Endothelial cell of umbilical vein (primary cell): Measurements from ENCODE around the gene L3MBTL4. TPM values are rescaled to one million over a fixed set of nuclear protein-coding genes. Genes with fewer than 3 reads are reported as not detected.

Source experiments
- BruUV-seq: library from RNA; stranded (reverse); fragments of 400-500 nt; replicated peaks from 2 replicates; lab custom pipeline; 2021; lab: Mats Ljungman, UMichigan
- CTCF ChIA-PET: fragments of 300-600, 350-600 bp; sonication (Branson Sonifier 250); formaldehyde crosslinking; loops from one replicate; lab custom pipeline; 2021; ENCODE audit warnings: antibody characterized with exemption, inconsistent platforms; lab: Charles Lee
- POLR2A ChIA-PET: fragments of 300-600, 350-600 bp; sonication (Branson Sonifier 250); formaldehyde crosslinking; loops from one replicate; lab custom pipeline; 2021; ENCODE audit warnings: antibody characterized with exemption, inconsistent platforms; lab: Charles Lee
- DNase-seq: peaks from one replicate; pipeline ENCODE4 v3.0.0-alpha.2; 2011; ENCODE audit warnings: low read depth, low spot score
- FAIRE-seq: peaks from 2 replicates; lab custom pipeline; 2011; peaks lifted over from hg19 to GRCh38; lab: Jason Lieb, UNC
- H2AFZ ChIP-seq: 2 replicates; pipeline ENCODE4 v1.6.0; 2012; ENCODE audit warnings: low read depth, low read length, control low read depth, inconsistent platforms
- H3K27ac ChIP-seq: 2 replicates; pipeline ENCODE4 v1.5.1; 2011; ENCODE audit warnings: low read depth, mild to moderate bottlenecking, control low read depth, low read length, moderate library complexity; ENCODE audit not compliant: insufficient read depth
- H3K27me3 ChIP-seq, 2 experiments: 2 replicates each; pipeline versions ENCODE4 v1.6.0 to v1.6.1; 2011; ENCODE audit warnings: low read length in 2 of 2, mixed read lengths in 1 of 2; ENCODE audit not compliant: control insufficient read depth in 2 of 2, insufficient read depth in 2 of 2
- H3K36me3 ChIP-seq, 2 experiments: 2 replicates in 1 of 2; 3 replicates in 1 of 2; pipeline ENCODE4 v1.5.1; 2011; ENCODE audit warnings: low read length in 2 of 2, mild to moderate bottlenecking in 1 of 2, moderate library complexity in 1 of 2; ENCODE audit not compliant: control insufficient read depth in 2 of 2, insufficient read depth in 2 of 2; ENCODE audit errors: extremely low read depth in 1 of 2
- H3K4me1 ChIP-seq: 3 replicates; pipeline ENCODE4 v1.5.1; 2011; ENCODE audit warnings: mild to moderate bottlenecking, low read length; ENCODE audit not compliant: control insufficient read depth, insufficient read depth; ENCODE audit errors: extremely low read depth
- H3K4me2 ChIP-seq: 2 replicates; pipeline ENCODE4 v1.6.1; 2011; ENCODE audit warnings: low read length, control low read depth, mixed read lengths; ENCODE audit not compliant: insufficient read depth
- H3K4me3 ChIP-seq, 3 experiments: fragments of 200-600 bp in 1 of 3; sonication (generic), shearing (Covaris generic) in 1 of 3; replicated peaks in 1 of 3; 2 replicates each; pipeline ENCODE4 v1.5.1; 2011 to 2016; ENCODE audit warnings: control low read depth in 3 of 3, low read length in 3 of 3, mild to moderate bottlenecking in 2 of 3, inconsistent platforms in 1 of 3, low read depth in 1 of 3, moderate library complexity in 1 of 3; ENCODE audit not compliant: insufficient read depth in 1 of 3
- H3K79me2 ChIP-seq: 2 replicates; pipeline ENCODE4 v1.6.0; 2012; ENCODE audit warnings: low read length, inconsistent platforms; ENCODE audit not compliant: control insufficient read depth, insufficient read depth
- H3K9ac ChIP-seq: replicated peaks from 2 replicates; pipeline ENCODE3; 2011; ENCODE audit warnings: low read length, control low read depth; ENCODE audit not compliant: insufficient read depth; ENCODE audit errors: extremely low read depth
- H3K9me1 ChIP-seq: replicated peaks from 3 replicates; pipeline ENCODE4 v1.6.0; 2011; ENCODE audit warnings: mild to moderate bottlenecking, low read length; ENCODE audit not compliant: control insufficient read depth, insufficient read depth; ENCODE audit errors: extremely low read depth
- H3K9me3 ChIP-seq: replicated peaks from 2 replicates; pipeline ENCODE4 v1.5.1; 2012; ENCODE audit warnings: low read length, inconsistent platforms; ENCODE audit not compliant: control insufficient read depth, insufficient read depth
- H4K20me1 ChIP-seq: replicated peaks from 2 replicates; pipeline ENCODE3; 2011; ENCODE audit warnings: mild to moderate bottlenecking, low read length; ENCODE audit not compliant: control insufficient read depth, insufficient read depth; ENCODE audit errors: extremely low read depth
- CTCF ChIP-seq, 2 donors: IDR thresholded peaks; 1 replicate in 1 of 2; 2 replicates in 1 of 2; pipeline ENCODE4 v1.5.1; 2011; ENCODE audit warnings: low read length in 2 of 2, mild to moderate bottlenecking in 2 of 2, moderate library complexity in 2 of 2, control low read depth in 1 of 2, inconsistent platforms in 1 of 2, low read depth in 1 of 2; ENCODE audit not compliant: insufficient read depth in 1 of 2; ENCODE audit errors: extremely low read depth in 1 of 2
- EZH2 ChIP-seq: IDR thresholded peaks from 2 replicates; pipeline ENCODE4 v1.6.1; 2012; ENCODE audit warnings: borderline replicate concordance, low read depth, mild to moderate bottlenecking, moderate library complexity, low read length, inconsistent platforms; ENCODE audit not compliant: severe bottlenecking
- FOS ChIP-seq: IDR thresholded peaks from 2 replicates; pipeline ENCODE4 v1.6.1; 2011; ENCODE audit warnings: mild to moderate bottlenecking, low read length, moderate library complexity, borderline replicate concordance; ENCODE audit not compliant: insufficient read depth
- GATA2 ChIP-seq: IDR thresholded peaks from 2 replicates; pipeline ENCODE4 v1.7.0; 2011; ENCODE audit warnings: low read depth, mild to moderate bottlenecking, moderate library complexity, mixed read lengths, low read length; ENCODE audit not compliant: insufficient read length, insufficient read depth
- JUN ChIP-seq: IDR thresholded peaks from 2 replicates; pipeline ENCODE4 v1.6.1; 2011; ENCODE audit warnings: borderline replicate concordance, low read depth; ENCODE audit not compliant: insufficient read length, insufficient read depth
- MAX ChIP-seq: IDR thresholded peaks from 2 replicates; pipeline ENCODE4 v1.6.1; 2011; ENCODE audit not compliant: insufficient read depth, insufficient read length
- MYC ChIP-seq: IDR thresholded peaks from one replicate; pipeline ENCODE4 v1.6.1; 2011; ENCODE audit warnings: mild to moderate bottlenecking, low read depth, low read length
- POLR2A ChIP-seq: IDR thresholded peaks from 2 replicates; pipeline ENCODE4 v1.6.1; 2012; ENCODE audit warnings: low read depth, mild to moderate bottlenecking, control low read depth, low read length
- POLR2AphosphoS5 ChIP-seq: IDR thresholded peaks from 2 replicates; pipeline ENCODE4 v1.6.1; 2012; ENCODE audit warnings: low read depth, mild to moderate bottlenecking, control low read depth, low read length, moderate library complexity; ENCODE audit not compliant: insufficient read depth
- dilution Hi-C: fragments of 300-500 bp; cut with MboI; formaldehyde crosslinking; loops from one replicate; pipeline ENCODE4 v1.15.0; 2019; ENCODE audit warnings: low sequenced_read_pairs; ENCODE audit not compliant: extremely low pct_ligation_motif_present
- intact Hi-C: fragments of 100-400 bp; cut with micrococcal nuclease; formaldehyde crosslinking; loops from one replicate; pipeline ENCODE4 v1.10.0; 2022
- polyA plus RNA-seq, 4 experiments: library from polyadenylated mRNA; depleted of rRNA in 3 of 4; stranded (reverse) in 3 of 4; unstranded in 1 of 4; fragments of >200 nt; gene quantifications; 2 replicates each; pipeline versions ENCODE4 v1.2.1 to v1.2.3, GENCODE V29; 2011 to 2012; ENCODE audit warnings: missing spikeins in 1 of 4
- total RNA-seq: library from RNA; stranded (reverse); gene quantifications from 2 replicates; pipeline ENCODE4 v1.2.3, GENCODE V29; 2021

L3MBTL4 gene
- total and polyA plus RNA-seq, 2 donors (not counting 3 experiments of a cell fraction or from before 2014, with no cell fraction given) = 0.80 TPM; not detected in 1

GRCh38 chr18:6389005-6389404, 25.7 kb downstream of the L3MBTL4 start:
- TF ChIP-seq CTCF (IDR thresholded peaks at IDR 0.05; ENCODE audit: extremely low read depth in 1 of 2, insufficient read depth in 1 of 2, low read depth in 1 of 2, low read length in 2 of 2) = no peak
- H3K27ac ChIP-seq = no peak overlapping the region
- no peak overlapping the region for H2AFZ ChIP-seq
- no TSS peak for BruUV-seq
- no peak overlapping the region for H3K9ac ChIP-seq
- intact Hi-C loops (no loop called here), dilution Hi-C loops (no loop called here)
- no peaks in the 10 kb centered on the region for H3K79me2 ChIP-seq
- no peaks in the 10 kb centered on the region for H3K9me1 ChIP-seq
- H4K20me1 ChIP-seq = no peaks in the 10 kb centered on the region
- no peaks in the 10 kb centered on the region for H3K27me3 ChIP-seq
- no peak overlapping the region for H3K4me3 ChIP-seq
- POLR2A ChIA-PET = no interaction called here
- no peaks in the 10 kb centered on the region for H3K36me3 ChIP-seq
- H3K4me1 ChIP-seq = no peaks in the 10 kb centered on the region
- FAIRE-seq (no peak), DNase-seq (no peak)
- CTCF ChIA-PET = no interaction called here
- H3K9me3 ChIP-seq = no peaks in the 10 kb centered on the region
- H3K4me2 ChIP-seq = no peak overlapping the region

- no peaks in the 10 kb centered on the region for H3K36me3 ChIP-seq
- H3K4me2 ChIP-seq = no peak overlapping the region
- ChIA-PET CTCF (no interaction called here), POLR2A (no interaction called here)
- H3K27me3 ChIP-seq = no peaks in the 10 kb centered on the region
- TF ChIP-seq MAX (no peak), POLR2AphosphoS5 (no peak), EZH2 (no peak), JUN (no peak), CTCF (IDR thresholded peaks at IDR 0.05; ENCODE audit: extremely low read depth in 1 of 2, insufficient read depth in 1 of 2, low read depth in 1 of 2, low read length in 2 of 2) (no peak), MYC (no peak), FOS (no peak), POLR2A (no peak), GATA2 (no peak)
- H3K9me1 ChIP-seq = no peaks in the 10 kb centered on the region
- no peak overlapping the region for H3K9ac ChIP-seq
- DNase-seq = no peak
- no peak overlapping the region for H3K4me3 ChIP-seq
- H4K20me1 ChIP-seq = no peaks in the 10 kb centered on the region
- H3K27ac ChIP-seq = no peak overlapping the region
- H3K79me2 ChIP-seq = no peaks in the 10 kb centered on the region
- dilution Hi-C loops (no loop called here), intact Hi-C loops (no loop called here)
- no peak overlapping the region for H2AFZ ChIP-seq
- H3K4me1 ChIP-seq = no peaks in the 10 kb centered on the region
- H3K9me3 ChIP-seq = no peaks in the 10 kb centered on the region
- no peak for FAIRE-seq
- BruUV-seq = no TSS peak
Measured at GRCh38 chr18:6382963-6383362, 31.7 kb downstream of the L3MBTL4 start.
